WERI-Rb-1 (cell line): ENCODE results near the gene PTBP1.

Experiments
- DNase-seq: peaks from one replicate; pipeline ENCODE4 v3.0.0-alpha.2; 2020
- H3K27ac ChIP-seq: fragments of 250-450 bp; sonication (Bioruptor Pico); 2 replicates; pipeline ENCODE4 v1.5.1; 2020; ENCODE audit warnings: mild to moderate bottlenecking, moderate library complexity
- H3K27me3 ChIP-seq: fragments of 250-450 bp; sonication (Bioruptor Pico); 2 replicates; pipeline ENCODE4 v1.5.1; 2021; ENCODE audit warnings: mild to moderate bottlenecking, low read depth, moderate library complexity; ENCODE audit not compliant: insufficient read depth, severe bottlenecking
- H3K36me3 ChIP-seq: fragments of 250-450 bp; sonication (Bioruptor Pico); 2 replicates; pipeline ENCODE4 v1.5.1; 2020; ENCODE audit warnings: mild to moderate bottlenecking, moderate library complexity
- H3K4me3 ChIP-seq: 2 replicates; pipeline ENCODE4 v1.5.1; 2011; ENCODE audit warnings: low read depth, mild to moderate bottlenecking, control low read depth, low read length
- H3K9me3 ChIP-seq: fragments of 250-450 bp; sonication (Bioruptor Pico); 2 replicates; pipeline ENCODE4 v1.5.1; 2021; ENCODE audit warnings: mild to moderate bottlenecking, moderate library complexity; ENCODE audit not compliant: severe bottlenecking
- CTCF ChIP-seq: IDR thresholded peaks from 2 replicates; pipeline ENCODE4 v1.5.1; 2011; ENCODE audit warnings: low read depth, mild to moderate bottlenecking, control low read depth, inconsistent platforms, low read length

The PTBP1 gene

GRCh38 chr19:782878-783668 lies 14.2 kb upstream of the PTBP1 start:
- no peak for DNase-seq
- Histone ChIP-seq H3K4me3 (no peak overlapping the region), H3K27me3 (no peaks in the 10 kb centered on the region), H3K9me3 (peaks cover 2% of the 10 kb centered on the region), H3K36me3 (no peaks in the 10 kb centered on the region), H3K27ac (no peak overlapping the region)
- TF ChIP-seq CTCF: no peak

DNA sequence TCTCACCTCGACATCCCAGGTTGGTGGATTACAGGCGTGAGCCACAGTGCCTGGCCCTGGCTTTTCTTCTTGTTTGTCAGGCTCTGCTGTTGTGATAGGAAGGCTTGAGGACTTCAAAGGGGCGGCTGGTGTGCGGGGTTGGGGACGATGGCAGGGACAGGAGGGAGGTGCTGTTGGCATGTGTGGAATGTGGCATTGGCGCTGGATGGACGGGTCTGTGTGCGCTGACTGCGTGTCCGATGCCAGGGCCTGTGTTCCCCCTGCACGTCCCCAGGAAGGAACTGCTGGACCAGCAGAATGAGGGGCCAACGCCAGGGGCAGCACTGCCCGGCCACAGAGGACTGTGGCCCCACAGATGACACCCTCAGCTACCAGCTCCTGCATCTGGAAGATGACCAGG lies 12.7 kb upstream of the PTBP1 start:
- Histone ChIP-seq H3K4me3 (no peak overlapping the region), H3K27ac (no peak overlapping the region), H3K36me3 (no peaks in the 10 kb centered on the region), H3K27me3 (no peaks in the 10 kb centered on the region), H3K9me3 (no peaks in the 10 kb centered on the region)
- DNase-seq: no peak
- TF ChIP-seq CTCF: no peak

DNA sequence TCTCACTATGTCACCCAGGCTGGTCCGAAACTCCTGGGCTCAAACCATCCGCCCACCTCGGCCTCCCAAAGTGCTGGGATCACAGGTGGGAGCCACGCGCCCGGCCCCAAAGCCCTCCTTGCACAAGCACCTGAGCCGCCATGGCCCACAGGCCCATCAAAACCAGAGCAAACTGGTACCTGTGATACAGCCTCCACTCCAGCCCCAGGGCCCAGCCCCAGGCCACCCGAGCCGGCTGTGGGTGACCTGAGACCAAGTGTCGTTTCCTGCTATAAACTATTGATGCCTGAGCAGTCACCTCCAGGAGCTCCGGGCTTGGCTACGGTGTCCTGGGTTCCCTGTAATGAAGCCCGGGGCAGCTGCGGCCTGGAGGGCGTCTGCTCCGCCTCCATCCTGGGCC lies 9.7 kb upstream of the PTBP1 start:
- peak overlapping the region; percentile 87 for H3K27ac ChIP-seq
- no peak overlapping the region for H3K4me3 ChIP-seq
- no peaks in the 10 kb centered on the region for H3K27me3 ChIP-seq
- H3K36me3 ChIP-seq: no peaks in the 10 kb centered on the region
- no peaks in the 10 kb centered on the region for H3K9me3 ChIP-seq
- no peak for DNase-seq
- TF ChIP-seq CTCF: no peak

GRCh38 chr19:788686-788982 lies 8.6 kb upstream of the PTBP1 start:
- no peak for DNase-seq
- Histone ChIP-seq H3K9me3 (no peaks in the 10 kb centered on the region), H3K27me3 (no peaks in the 10 kb centered on the region), H3K4me3 (peak overlapping the region; percentile 0; the same call in 1 of the 2 replicates), H3K36me3 (no peaks in the 10 kb centered on the region), H3K27ac (peak overlapping the region; percentile 87)
- no peak for TF ChIP-seq CTCF

- H3K4me3 ChIP-seq: peak overlapping the region; percentile 0
- no peaks in the 10 kb centered on the region for H3K36me3 ChIP-seq
- TF ChIP-seq CTCF: no peak
- H3K9me3 ChIP-seq: no peaks in the 10 kb centered on the region
- no peaks in the 10 kb centered on the region for H3K27me3 ChIP-seq
- peak overlapping the region; percentile 87 for H3K27ac ChIP-seq
- DNase-seq: peak; percentile 83
Observed at GRCh38 chr19:788983-789700, 8.1 kb upstream of the PTBP1 start.
